Measurements from ENCODE around the gene C1QTNF9B. TPM values are rescaled to one million over a fixed set of nuclear protein-coding genes. Genes with fewer than 3 reads are reported as not detected.

The C1QTNF9B gene
- polyA plus RNA-seq, 3 donors, result not detected

GRCh38 chr13:23921451-23921888 lies 24.2 kb upstream of the C1QTNF9B start:
- Mint-ChIP-seq H3K27me3 (ENCODE audit: low read depth in 3 of 3) (peaks cover 0 to 5% (median 3%) of the 10 kb centered on the region in 3 donors), H3K27ac (no peak overlapping the region), H3K4me3 (no peak overlapping the region), H3K36me3 (no peaks in the 10 kb centered on the region), H3K9me3 (peaks cover 0 to 2% (median 0%) of the 10 kb centered on the region in 7 donors), H3K4me1 (peaks cover 14% of the 10 kb centered on the region)
- Histone ChIP-seq H3K4me3 (replicated peaks in 1 of 3; ENCODE audit: low read depth in 2 of 3, low read length in 3 of 3) (no peak overlapping the region), H3K27me3 (ENCODE audit: control insufficient read depth in 2 of 2, insufficient read depth in 2 of 2, low read length in 2 of 2) (no peaks in the 10 kb centered on the region), H3K27ac (ENCODE audit: low read depth in 1 of 2, low read length in 2 of 2) (no peak overlapping the region), H3K79me2 (ENCODE audit: insufficient read depth, low read length) (no peaks in the 10 kb centered on the region), H2AFZ (ENCODE audit: insufficient read depth, low read depth, low read length, poor library complexity, severe bottlenecking) (no peak overlapping the region), H3K36me3 (replicated peaks in 1 of 2; ENCODE audit: control insufficient read depth in 1 of 2, insufficient read depth in 2 of 2, low read length in 2 of 2) (no peaks in the 10 kb centered on the region), H3K9ac (ENCODE audit: insufficient read depth, low read length, poor library complexity, severe bottlenecking) (no peak overlapping the region), H4K20me1 (ENCODE audit: insufficient read depth, low read length) (no peaks in the 10 kb centered on the region), H3K4me2 (replicated peaks; ENCODE audit: extremely low read depth, low read length, poor library complexity, severe bottlenecking) (no peak overlapping the region), H3K9me3 (replicated peaks in 1 of 2; ENCODE audit: control insufficient read depth in 1 of 2, insufficient read depth in 1 of 2, low read length in 2 of 2) (no peaks in the 10 kb centered on the region), H3K4me1 (ENCODE audit: control insufficient read depth in 1 of 2, insufficient read depth in 2 of 2, low read length in 2 of 2) (peaks cover 10 to 11% of the 10 kb centered on the region in 2 donors)
- TF ChIP-seq, protein P1, sequence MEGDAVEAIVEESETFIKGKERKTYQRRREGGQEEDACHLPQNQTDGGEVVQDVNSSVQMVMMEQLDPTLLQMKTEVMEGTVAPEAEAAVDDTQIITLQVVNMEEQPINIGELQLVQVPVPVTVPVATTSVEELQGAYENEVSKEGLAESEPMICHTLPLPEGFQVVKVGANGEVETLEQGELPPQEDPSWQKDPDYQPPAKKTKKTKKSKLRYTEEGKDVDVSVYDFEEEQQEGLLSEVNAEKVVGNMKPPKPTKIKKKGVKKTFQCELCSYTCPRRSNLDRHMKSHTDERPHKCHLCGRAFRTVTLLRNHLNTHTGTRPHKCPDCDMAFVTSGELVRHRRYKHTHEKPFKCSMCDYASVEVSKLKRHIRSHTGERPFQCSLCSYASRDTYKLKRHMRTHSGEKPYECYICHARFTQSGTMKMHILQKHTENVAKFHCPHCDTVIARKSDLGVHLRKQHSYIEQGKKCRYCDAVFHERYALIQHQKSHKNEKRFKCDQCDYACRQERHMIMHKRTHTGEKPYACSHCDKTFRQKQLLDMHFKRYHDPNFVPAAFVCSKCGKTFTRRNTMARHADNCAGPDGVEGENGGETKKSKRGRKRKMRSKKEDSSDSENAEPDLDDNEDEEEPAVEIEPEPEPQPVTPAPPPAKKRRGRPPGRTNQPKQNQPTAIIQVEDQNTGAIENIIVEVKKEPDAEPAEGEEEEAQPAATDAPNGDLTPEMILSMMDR (IDR thresholded peaks at IDR 0.05), result peak; percentile 79
- intact Hi-C loops (cut with micrococcal nuclease), result loop anchor here in 1 of 2 donors (5.0 kb wide), 1 partner anchor 301 kb away; no protein-coding TSS in a partner anchor
- no CpG with 5 or more reads among the region's 2 CpGs for WGBS (ENCODE audit: insufficient coverage)
- DNase-seq, result peak; percentile 13 to 51 (median 37)

- Histone ChIP-seq H3K4me2 (replicated peaks; ENCODE audit: extremely low read depth, low read length, poor library complexity, severe bottlenecking) (no peak overlapping the region), H3K9me3 (replicated peaks in 1 of 2; ENCODE audit: control insufficient read depth in 1 of 2, insufficient read depth in 1 of 2, low read length in 2 of 2) (no peaks in the 10 kb centered on the region), H3K4me3 (replicated peaks in 1 of 3; ENCODE audit: low read depth in 2 of 3, low read length in 3 of 3) (no peak overlapping the region), H3K27ac (ENCODE audit: low read depth in 1 of 2, low read length in 2 of 2) (no peak overlapping the region), H2AFZ (ENCODE audit: insufficient read depth, low read depth, low read length, poor library complexity, severe bottlenecking) (no peak overlapping the region), H4K20me1 (ENCODE audit: insufficient read depth, low read length) (no peaks in the 10 kb centered on the region), H3K79me2 (ENCODE audit: insufficient read depth, low read length) (no peaks in the 10 kb centered on the region), H3K4me1 (ENCODE audit: control insufficient read depth in 1 of 2, insufficient read depth in 2 of 2, low read length in 2 of 2) (peaks cover 10 to 11% of the 10 kb centered on the region in 2 donors), H3K36me3 (replicated peaks in 1 of 2; ENCODE audit: control insufficient read depth in 1 of 2, insufficient read depth in 2 of 2, low read length in 2 of 2) (no peaks in the 10 kb centered on the region), H3K27me3 (ENCODE audit: control insufficient read depth in 2 of 2, insufficient read depth in 2 of 2, low read length in 2 of 2) (no peaks in the 10 kb centered on the region), H3K9ac (ENCODE audit: insufficient read depth, low read length, poor library complexity, severe bottlenecking) (no peak overlapping the region)
- TF ChIP-seq, protein P1 (IDR thresholded peaks at IDR 0.05), result no peak
- Mint-ChIP-seq H3K9me3 (peaks cover 0 to 3% (median 0%) of the 10 kb centered on the region in 7 donors), H3K4me3 (no peak overlapping the region), H3K4me1 (peaks cover 14% of the 10 kb centered on the region), H3K36me3 (no peaks in the 10 kb centered on the region), H3K27ac (no peak overlapping the region), H3K27me3 (ENCODE audit: low read depth in 3 of 3) (peaks cover 0 to 3% (median 2%) of the 10 kb centered on the region in 3 donors)
- no CpG with 5 or more reads among the region's 1 CpG for WGBS (ENCODE audit: insufficient coverage)
- no peak for DNase-seq
- intact Hi-C loops (cut with micrococcal nuclease), result loop anchor here in 1 of 2 donors (10.0 kb wide), 1 partner anchor 306 kb away; no protein-coding TSS in a partner anchor
Observed at GRCh38 chr13:23919006-23919405, 21.7 kb upstream of the C1QTNF9B start.
